ENCODE results near the gene MTRF1.

Gene MTRF1, protein sequence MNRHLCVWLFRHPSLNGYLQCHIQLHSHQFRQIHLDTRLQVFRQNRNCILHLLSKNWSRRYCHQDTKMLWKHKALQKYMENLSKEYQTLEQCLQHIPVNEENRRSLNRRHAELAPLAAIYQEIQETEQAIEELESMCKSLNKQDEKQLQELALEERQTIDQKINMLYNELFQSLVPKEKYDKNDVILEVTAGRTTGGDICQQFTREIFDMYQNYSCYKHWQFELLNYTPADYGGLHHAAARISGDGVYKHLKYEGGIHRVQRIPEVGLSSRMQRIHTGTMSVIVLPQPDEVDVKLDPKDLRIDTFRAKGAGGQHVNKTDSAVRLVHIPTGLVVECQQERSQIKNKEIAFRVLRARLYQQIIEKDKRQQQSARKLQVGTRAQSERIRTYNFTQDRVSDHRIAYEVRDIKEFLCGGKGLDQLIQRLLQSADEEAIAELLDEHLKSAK

DNA sequence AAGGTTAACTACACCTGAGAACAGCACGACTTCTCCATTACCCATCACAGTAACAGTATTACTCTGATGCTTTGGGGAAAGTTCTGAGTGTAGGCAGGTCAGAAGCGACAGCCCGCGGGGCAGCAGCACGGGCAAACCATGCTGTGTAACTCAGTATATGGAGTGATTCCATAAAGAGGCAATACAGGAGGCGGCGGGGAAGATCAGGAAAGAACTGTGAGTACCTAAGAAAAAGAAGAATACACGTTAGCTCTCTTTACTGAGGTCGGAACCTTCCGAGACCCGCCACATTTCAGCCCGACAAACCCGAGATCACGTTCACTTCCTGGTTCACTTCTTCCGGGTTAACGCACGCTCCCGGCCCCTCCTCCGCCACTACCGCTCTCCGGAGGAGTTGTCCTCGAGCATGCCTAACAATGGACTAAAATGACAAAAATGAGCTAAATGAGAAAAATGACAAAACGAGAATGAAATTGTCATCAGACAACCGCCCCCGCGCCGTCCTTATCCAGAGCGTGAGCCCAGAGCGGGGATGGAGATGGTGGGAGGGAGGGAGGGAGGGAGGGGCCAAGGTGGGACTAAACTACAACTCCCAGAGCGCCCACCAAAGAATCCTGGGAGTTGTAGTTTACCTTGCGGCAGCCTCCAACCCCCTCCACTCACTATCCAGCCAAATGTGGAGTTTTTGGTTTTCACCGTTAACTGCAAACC is at the start of gene MTRF1:
MTRF1 (minus strand) TSS at position 316 of the 711 bp plus-strand sequence. CDS start 2,669 bp downstream, outside the sequence.
- Mint-ChIP-seq H3K36me3 (peaks cover 16% of the 10 kb centered on the region in 2 donors), H3K27me3 (no peaks in the 10 kb centered on the region), H3K9me3 (peaks cover 0 to 3% of the 10 kb centered on the region in 2 donors), H3K4me3 (peak within 1 kb of the TSS; percentile 94 to 97), H3K27ac (peak within 1 kb of the TSS; percentile 98), H3K4me1 (peaks cover 4 to 12% of the 10 kb centered on the region in 2 donors)
- ATAC-seq (replicated peaks): peak; percentile 91 to 94
- DNase-seq: peak; percentile 74

DNA sequence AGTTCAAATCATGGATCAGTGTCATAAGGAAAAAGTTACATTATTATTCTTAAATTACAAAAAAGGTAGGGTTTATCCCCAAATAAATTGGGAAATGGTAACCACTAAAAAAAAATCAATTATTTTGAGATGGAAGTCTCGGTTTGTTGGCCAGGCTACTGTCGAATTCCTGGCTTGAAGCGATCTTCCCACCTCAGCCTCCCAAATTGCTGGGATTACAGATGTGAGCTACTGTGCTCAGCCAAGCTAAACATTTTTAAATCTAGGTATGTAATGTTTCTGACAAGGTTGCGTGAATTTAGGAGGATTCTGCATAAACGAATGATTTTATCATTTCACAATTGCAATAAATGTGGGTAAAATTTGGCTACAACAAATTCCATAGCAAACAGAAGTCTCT is 49.7 kb upstream of the MTRF1 start:
- ATAC-seq (replicated peaks) (no peak), DNase-seq (no peak)
- Mint-ChIP-seq H3K4me1 (peaks cover 9 to 24% of the 10 kb centered on the region in 2 donors), H3K4me3 (no peak overlapping the region), H3K36me3 (no peaks in the 10 kb centered on the region), H3K9me3 (no peaks in the 10 kb centered on the region), H3K27ac (no peak overlapping the region), H3K27me3 (no peaks in the 10 kb centered on the region)

DNA sequence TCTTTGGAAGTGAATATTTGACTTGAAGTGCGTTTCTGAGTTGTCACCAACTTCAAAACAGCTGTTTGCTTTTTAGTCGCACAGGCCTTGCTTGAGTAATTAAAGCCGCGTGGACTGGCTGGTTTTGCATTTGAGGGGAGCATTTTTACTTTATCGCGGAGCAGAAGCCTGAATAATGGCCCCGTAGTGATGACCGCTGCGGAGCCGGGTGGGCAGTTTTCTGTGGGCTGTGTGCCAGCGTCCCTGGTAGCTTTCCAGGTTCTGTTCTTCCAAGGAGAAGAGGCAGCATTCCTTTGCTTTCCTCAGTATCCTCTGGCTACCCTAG is 48.8 kb upstream of the MTRF1 start:
- H3K36me3 Mint-ChIP-seq: no peaks in the 10 kb centered on the region
- peaks cover 9 to 24% of the 10 kb centered on the region in 2 donors for H3K4me1 Mint-ChIP-seq
- peak overlapping the region; percentile 95 for H3K27ac Mint-ChIP-seq
- peak overlapping the region; percentile 93 to 95 for H3K4me3 Mint-ChIP-seq
- no peaks in the 10 kb centered on the region for H3K27me3 Mint-ChIP-seq
- ATAC-seq (replicated peaks): peak in 1 of 2 donors; percentile 11
- DNase-seq: no peak
- H3K9me3 Mint-ChIP-seq: no peaks in the 10 kb centered on the region

DNA sequence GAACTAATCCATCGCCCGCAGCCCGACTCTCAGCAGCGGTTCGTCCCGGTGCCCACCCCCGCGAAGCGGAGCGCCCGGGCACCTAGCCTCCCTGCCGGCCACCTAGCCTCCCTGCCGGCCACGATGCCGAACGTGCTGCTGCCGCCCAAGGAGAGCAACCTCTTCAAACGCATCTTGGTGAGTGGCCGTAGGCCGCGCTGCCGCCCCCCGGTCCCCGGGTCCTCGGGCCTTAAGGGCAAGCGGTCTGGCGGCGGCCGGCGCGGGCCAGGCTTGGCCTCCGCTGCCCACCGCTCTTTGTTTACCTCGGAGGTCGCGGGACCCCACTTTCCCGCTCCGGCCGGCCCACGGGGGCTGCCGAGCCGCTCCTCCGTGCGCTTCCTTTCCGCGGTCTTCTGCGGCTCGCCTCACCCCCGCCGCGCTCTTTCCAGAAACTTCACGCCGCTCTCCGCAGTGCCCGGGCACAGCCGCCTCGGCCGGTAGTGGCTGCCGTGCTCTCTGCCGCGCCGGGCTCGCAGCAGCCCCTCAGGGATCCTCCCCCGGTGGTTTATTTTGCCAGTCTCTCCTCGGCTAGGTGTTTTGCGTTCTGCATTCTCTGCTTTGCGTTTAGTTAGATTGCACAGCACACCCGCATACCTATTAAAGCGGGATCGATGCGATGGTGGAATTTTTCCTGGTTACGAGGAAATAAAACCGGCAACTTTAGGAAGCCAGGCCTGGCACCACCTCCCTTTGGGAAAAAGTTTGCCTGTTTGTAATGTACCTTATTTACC is 48.2 kb upstream of the MTRF1 start:
- peak; percentile 67 to 69 for ATAC-seq (replicated peaks)
- H3K36me3 Mint-ChIP-seq: no peaks in the 10 kb centered on the region
- peak; percentile 23 for DNase-seq
- H3K27ac Mint-ChIP-seq: peak overlapping the region; percentile 95
- H3K4me3 Mint-ChIP-seq: peak overlapping the region; percentile 93 to 95
- peaks cover 9 to 24% of the 10 kb centered on the region in 2 donors for H3K4me1 Mint-ChIP-seq
- no peaks in the 10 kb centered on the region for H3K9me3 Mint-ChIP-seq
- H3K27me3 Mint-ChIP-seq: no peaks in the 10 kb centered on the region

DNA sequence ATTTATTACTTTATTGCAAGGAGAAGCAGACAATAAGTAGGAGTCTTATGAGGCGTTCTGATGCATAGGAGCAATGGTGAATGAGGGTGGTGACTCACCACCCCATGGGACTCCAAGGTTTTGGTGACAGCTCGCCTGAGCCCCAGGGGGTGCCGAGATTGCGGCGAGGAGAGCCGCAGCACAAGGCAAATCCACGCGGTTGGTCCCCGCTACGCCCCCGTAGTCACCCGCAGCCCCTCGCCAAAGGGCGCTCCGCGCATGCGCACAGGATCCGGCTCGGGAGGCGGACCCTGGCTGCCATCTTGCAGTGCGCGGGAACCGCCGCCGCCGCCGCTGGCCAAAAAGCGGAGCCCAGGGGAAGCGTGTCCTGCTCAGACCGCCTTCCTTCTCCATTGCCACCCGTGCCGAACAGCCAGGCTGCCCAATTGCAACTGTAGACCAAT is 47.6 kb upstream of the MTRF1 start, which contains the start of gene NAA16:
NAA16 (plus strand) TSS at position 305 of the 443 bp plus-strand sequence. CDS start 262 bp downstream, outside the sequence.
- H3K4me1 Mint-ChIP-seq: peaks cover 9 to 24% of the 10 kb centered on the region in 2 donors
- DNase-seq (peak; percentile 95), ATAC-seq (replicated peaks) (peak; percentile 89)
- H3K27ac Mint-ChIP-seq: peak within 1 kb of the TSS; percentile 95
- no peaks in the 10 kb centered on the region for H3K36me3 Mint-ChIP-seq
- H3K27me3 Mint-ChIP-seq: peaks cover 0 to 2% of the 10 kb centered on the region in 2 donors
- no peaks in the 10 kb centered on the region for H3K9me3 Mint-ChIP-seq
- peak within 1 kb of the TSS; percentile 93 to 95 for H3K4me3 Mint-ChIP-seq

DNA sequence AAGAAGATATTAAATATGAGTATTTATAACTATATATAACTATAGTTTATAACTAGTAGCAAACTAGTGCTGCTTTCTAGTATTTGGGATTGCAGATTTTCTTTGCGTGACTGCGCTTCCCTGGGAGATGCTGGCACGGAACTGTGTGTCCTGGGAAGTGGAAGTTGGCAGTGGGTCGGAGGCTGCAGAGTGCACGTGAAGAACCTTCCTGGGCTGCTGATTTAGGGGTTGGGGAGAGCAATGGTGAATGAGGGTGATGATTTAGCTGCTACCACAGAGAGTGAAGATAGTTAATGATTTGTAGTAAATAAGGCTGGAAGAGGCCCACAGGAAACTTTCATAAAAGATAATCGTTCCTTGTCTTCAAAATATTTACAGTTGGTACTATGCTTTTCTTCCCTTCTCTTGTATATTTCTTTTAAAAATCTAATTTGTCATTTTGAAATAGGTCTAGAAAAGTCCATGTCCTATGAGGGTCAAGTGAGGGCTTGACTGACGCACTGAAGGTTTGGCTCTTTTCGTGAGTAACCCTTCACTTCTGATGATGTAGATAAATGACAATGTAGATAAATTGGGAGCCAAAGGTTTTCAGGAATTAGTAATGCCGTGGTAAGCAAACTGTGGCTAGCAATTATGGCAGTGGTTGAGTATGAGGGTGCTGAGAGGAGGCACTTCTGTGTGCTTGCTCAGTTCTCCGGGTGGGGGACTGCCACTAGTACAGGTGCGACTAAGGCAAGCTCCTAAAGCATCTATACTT is 44.7 kb upstream of the MTRF1 start:
- no peaks in the 10 kb centered on the region for H3K36me3 Mint-ChIP-seq
- H3K4me1 Mint-ChIP-seq: peaks cover 2 to 6% of the 10 kb centered on the region in 2 donors
- H3K9me3 Mint-ChIP-seq: no peaks in the 10 kb centered on the region
- H3K4me3 Mint-ChIP-seq: no peak overlapping the region
- no peak for DNase-seq
- no peak for ATAC-seq (replicated peaks)
- peaks cover 6 to 10% of the 10 kb centered on the region in 2 donors for H3K27me3 Mint-ChIP-seq
- peak overlapping the region; percentile 9 for H3K27ac Mint-ChIP-seq

DNA sequence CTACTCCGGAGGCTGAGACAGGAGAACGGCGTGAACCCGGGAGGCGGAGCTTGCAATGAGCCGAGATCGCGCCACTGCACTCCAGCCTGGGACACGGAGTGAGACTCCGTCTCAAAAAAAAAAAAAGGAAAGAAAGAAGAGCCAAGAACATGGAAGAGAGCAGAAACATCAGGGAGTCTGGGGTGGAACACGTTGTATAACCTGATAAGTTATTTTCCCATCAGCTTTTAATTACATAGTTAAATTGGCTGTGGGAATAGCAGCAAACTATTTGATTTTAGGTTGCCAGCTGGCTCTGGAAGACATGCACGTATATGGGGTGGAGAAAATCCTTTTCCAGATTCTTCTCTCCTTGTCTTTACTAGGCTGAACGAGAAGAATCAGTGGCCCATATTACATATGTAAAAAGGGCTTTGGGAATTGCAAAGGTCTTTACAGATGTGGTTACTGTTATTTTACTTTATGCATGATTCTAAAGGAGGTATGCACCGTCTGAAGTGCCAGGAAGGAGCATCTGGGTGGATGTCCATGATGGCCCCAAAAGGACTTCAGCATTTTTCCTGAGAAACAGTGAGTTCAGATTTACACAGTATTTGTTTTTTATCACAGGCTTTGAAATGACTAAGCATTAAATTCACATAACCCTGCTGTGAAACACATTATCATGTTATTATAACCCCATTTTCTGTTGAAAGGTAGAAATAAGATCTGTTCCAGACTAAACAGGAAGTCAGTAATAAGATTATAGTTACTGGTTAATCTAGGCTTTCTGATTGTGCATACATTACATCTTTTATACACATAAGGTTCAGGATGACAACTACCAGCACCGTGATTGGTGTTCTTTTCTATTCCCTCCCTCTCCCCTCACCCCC is 43.1 kb upstream of the MTRF1 start:
- H3K36me3 Mint-ChIP-seq: no peaks in the 10 kb centered on the region
- no peaks in the 10 kb centered on the region for H3K9me3 Mint-ChIP-seq
- peaks cover 2 to 6% of the 10 kb centered on the region in 2 donors for H3K4me1 Mint-ChIP-seq
- no peak overlapping the region for H3K27ac Mint-ChIP-seq
- no peak for ATAC-seq (replicated peaks)
- no peak for DNase-seq
- H3K27me3 Mint-ChIP-seq: peaks cover 9 to 10% of the 10 kb centered on the region in 2 donors
- H3K4me3 Mint-ChIP-seq: no peak overlapping the region

DNA sequence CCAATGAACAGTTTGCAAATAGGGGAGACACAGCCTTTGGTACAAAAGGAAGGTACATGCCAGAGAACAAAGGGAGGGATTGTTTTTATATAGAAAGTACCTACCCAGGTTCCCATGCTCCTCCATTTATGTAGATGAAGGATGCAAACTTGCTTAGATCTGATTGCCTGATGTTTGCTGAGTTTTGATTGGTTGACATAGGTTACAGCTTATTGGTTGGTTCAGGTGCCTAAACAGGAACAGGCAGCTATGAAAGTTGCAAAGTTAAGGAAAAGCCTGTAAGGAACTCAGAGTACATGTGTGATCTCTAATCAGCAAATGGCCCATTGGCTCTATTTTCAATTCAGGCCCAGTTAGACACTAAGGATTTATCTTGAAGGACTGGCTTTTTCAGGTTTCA is 41.2 kb upstream of the MTRF1 start:
- Mint-ChIP-seq H3K27me3 (peaks cover 9 to 10% of the 10 kb centered on the region in 2 donors), H3K36me3 (no peaks in the 10 kb centered on the region), H3K27ac (no peak overlapping the region), H3K4me3 (no peak overlapping the region), H3K4me1 (no peaks in the 10 kb centered on the region), H3K9me3 (no peaks in the 10 kb centered on the region)
- DNase-seq (no peak), ATAC-seq (replicated peaks) (no peak)

DNA sequence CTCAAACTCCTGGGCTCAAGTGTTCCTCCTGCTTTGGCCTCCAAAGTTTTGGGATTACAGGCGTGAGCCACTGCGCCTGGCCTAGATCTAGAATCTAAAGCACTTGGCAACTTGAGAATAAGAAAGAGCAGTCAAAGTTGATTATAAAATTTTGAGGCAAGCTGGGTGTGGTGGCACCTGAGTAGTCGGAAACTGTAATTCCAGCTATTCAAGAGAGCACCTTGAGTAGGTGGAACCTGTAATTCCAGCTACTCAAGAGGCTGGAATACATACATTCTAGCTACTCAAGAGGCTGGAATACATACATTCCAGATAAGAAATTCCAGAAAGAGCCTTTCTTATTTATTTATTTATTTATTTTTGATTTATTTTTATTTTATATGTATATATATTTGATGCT is 39.4 kb upstream of the MTRF1 start:
- no peaks in the 10 kb centered on the region for H3K4me1 Mint-ChIP-seq
- peaks cover 9 to 10% of the 10 kb centered on the region in 2 donors for H3K27me3 Mint-ChIP-seq
- H3K36me3 Mint-ChIP-seq: no peaks in the 10 kb centered on the region
- no peak overlapping the region for H3K27ac Mint-ChIP-seq
- H3K9me3 Mint-ChIP-seq: no peaks in the 10 kb centered on the region
- DNase-seq (no peak), ATAC-seq (replicated peaks) (no peak)
- H3K4me3 Mint-ChIP-seq: no peak overlapping the region

DNA sequence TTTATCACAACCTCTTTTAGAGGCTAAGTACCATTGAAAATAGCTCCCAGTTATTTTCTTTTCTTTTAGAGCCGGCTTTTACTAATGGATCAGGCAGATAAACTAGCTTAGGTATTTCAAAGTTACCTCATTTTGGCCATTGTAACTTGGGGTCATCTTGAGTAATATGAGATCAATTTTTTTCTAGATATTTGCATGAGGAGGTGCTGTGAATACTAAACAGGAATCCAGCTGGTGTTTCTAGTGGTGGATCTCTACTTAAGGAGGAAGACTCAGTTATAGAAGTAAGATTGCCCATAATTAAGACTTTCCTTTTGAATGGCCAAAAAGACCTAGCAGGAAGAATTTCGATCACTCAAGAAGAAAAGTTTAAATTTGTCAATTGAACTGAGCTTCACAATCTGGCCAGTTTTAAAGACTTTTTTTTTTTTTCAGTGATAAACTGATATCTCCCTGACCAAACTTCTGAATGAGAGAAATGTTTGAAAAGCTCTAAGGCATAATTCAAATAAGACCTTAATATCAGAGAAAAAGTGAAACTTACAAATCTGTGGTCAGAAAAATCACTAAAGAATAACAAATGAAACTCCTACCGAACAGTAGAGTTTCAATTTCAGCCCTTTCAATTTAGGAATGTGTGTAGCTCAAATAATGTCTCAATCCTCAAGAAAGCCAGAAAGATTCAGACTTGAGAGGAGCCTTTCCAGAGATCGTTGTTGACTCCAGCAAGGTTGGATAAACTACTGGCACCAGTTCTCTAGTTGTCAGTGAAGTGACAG is 36.1 kb upstream of the MTRF1 start:
- H3K9me3 Mint-ChIP-seq: no peaks in the 10 kb centered on the region
- H3K27ac Mint-ChIP-seq: no peak overlapping the region
- ATAC-seq (replicated peaks): no peak
- no peak for DNase-seq
- H3K27me3 Mint-ChIP-seq: peaks cover 0 to 3% of the 10 kb centered on the region in 2 donors
- no peaks in the 10 kb centered on the region for H3K36me3 Mint-ChIP-seq
- no peak overlapping the region for H3K4me3 Mint-ChIP-seq
- no peaks in the 10 kb centered on the region for H3K4me1 Mint-ChIP-seq

DNA sequence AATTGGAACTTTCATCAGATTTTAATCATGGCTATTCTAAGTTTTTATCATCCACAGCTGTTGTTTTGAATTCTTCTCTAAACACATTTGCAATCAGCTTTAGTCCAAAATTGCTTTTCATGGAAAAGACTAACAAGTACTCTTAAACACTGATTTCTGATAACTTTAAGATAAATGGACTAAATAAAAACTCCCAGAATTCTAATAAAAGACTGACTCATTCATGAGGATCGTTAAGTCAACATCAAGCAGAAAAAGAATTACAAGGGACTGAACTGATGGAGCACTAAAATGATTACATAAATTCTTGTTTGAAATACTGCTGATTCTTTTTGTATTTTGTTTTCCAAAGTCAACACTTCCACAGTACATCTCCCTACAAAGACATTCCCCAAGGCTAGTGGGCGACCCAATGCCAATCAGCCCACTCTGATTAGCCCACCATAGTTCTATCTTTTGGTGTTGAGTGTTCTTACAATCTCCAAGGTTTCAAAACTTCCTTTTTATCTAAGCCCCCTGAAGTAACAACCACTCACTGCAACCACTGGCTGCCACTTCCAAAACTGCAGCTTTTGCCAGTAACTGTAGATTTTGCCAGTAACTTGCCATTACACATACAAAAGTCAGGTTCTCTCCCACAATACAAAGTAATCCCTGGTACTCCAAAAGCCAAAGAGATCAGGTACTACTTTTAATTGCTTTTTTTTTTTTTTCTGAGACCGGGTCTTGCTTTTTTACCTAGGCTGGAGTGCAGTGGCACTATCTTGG is 33.7 kb upstream of the MTRF1 start:
- Mint-ChIP-seq H3K9me3 (no peaks in the 10 kb centered on the region), H3K36me3 (no peaks in the 10 kb centered on the region), H3K4me3 (no peak overlapping the region), H3K4me1 (no peaks in the 10 kb centered on the region), H3K27ac (no peak overlapping the region), H3K27me3 (peaks cover 0 to under 1% of the 10 kb centered on the region in 2 donors)
- DNase-seq: no peak
- ATAC-seq (replicated peaks): no peak

DNA sequence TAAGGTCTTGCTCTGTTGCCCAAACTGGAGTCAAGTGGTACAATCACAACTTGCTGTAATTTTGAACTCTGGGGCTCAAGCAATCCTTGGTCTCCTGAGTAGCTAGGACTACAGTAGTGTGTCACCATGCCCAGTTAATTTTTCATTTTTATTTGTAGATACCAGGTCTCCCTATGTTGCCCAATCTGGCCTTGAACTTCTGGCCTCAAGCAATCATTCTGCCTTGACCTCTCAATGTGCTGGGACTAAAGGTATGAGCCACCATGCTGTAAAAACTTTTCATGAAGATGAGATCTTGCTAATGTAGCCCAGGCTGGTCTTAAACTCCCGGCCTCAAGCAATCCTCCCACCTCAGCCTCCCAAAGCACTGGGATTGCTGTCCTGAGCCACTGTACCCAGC is 32.6 kb upstream of the MTRF1 start:
- ATAC-seq (replicated peaks) (no peak), DNase-seq (no peak)
- Mint-ChIP-seq H3K9me3 (no peaks in the 10 kb centered on the region), H3K27me3 (no peaks in the 10 kb centered on the region), H3K4me3 (no peak overlapping the region), H3K27ac (no peak overlapping the region), H3K4me1 (no peaks in the 10 kb centered on the region), H3K36me3 (peaks cover 0 to 2% of the 10 kb centered on the region in 2 donors)
